Measurements from ENCODE around the gene CCP110. TPM values are rescaled to one million over a fixed set of nuclear protein-coding genes. Genes with fewer than 3 reads are reported as not detected.

Gene CCP110
- total RNA-seq, 4 donors from 2014 or later, result 14.0 to 16.1 (median 15.1) TPM

DNA sequence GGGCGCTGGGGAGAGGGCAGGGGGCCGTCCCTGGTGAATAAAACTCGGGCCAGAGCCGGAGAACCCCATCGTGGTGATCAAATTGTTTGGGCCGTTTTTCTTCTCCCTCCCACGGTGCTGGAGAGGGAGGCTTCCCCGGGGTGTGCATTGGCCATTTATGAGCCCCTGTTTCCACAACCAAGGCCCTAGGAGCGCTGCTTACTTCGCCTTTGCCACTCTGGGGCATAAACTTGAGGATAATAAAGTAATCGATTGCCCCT is 544 bp downstream of the CCP110 start:
- H3K27ac ChIP-seq (replicated peaks in 1 of 4), result peak overlapping the region; percentile 72 to 82 (median 74)
- peaks cover 27 to 58% (median 51%) of the 10 kb centered on the region in 4 donors for H3K4me1 ChIP-seq
- WGBS, result 0% methylated on average over 5 of the region's 11 CpGs
- no peaks in the 10 kb centered on the region for H3K9me3 ChIP-seq
- H3K36me3 ChIP-seq, result peaks cover 8 to 15% (median 13%) of the 10 kb centered on the region in 4 donors
- no peaks in the 10 kb centered on the region for H3K27me3 ChIP-seq
- DNase-seq (ENCODE audit: extremely low spot score), result no peak
- intact Hi-C loops (cut with DNase I), result loop anchor here (10.0 kb wide), 2 partner anchors 459 to 729 kb away; partner anchors contain the start of genes COQ7 and RPS15A
- TF ChIP-seq POLR2A (IDR thresholded peaks at IDR 0.05; ENCODE audit: low read depth) (no peak), POLR2AphosphoS5 (IDR thresholded peaks at IDR 0.05) (no peak)
- TF ChIP-seq, protein P1, sequence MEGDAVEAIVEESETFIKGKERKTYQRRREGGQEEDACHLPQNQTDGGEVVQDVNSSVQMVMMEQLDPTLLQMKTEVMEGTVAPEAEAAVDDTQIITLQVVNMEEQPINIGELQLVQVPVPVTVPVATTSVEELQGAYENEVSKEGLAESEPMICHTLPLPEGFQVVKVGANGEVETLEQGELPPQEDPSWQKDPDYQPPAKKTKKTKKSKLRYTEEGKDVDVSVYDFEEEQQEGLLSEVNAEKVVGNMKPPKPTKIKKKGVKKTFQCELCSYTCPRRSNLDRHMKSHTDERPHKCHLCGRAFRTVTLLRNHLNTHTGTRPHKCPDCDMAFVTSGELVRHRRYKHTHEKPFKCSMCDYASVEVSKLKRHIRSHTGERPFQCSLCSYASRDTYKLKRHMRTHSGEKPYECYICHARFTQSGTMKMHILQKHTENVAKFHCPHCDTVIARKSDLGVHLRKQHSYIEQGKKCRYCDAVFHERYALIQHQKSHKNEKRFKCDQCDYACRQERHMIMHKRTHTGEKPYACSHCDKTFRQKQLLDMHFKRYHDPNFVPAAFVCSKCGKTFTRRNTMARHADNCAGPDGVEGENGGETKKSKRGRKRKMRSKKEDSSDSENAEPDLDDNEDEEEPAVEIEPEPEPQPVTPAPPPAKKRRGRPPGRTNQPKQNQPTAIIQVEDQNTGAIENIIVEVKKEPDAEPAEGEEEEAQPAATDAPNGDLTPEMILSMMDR (IDR thresholded peaks at IDR 0.05), result no peak
- peak overlapping the region; percentile 91 to 98 (median 96) for H3K4me3 ChIP-seq

DNA sequence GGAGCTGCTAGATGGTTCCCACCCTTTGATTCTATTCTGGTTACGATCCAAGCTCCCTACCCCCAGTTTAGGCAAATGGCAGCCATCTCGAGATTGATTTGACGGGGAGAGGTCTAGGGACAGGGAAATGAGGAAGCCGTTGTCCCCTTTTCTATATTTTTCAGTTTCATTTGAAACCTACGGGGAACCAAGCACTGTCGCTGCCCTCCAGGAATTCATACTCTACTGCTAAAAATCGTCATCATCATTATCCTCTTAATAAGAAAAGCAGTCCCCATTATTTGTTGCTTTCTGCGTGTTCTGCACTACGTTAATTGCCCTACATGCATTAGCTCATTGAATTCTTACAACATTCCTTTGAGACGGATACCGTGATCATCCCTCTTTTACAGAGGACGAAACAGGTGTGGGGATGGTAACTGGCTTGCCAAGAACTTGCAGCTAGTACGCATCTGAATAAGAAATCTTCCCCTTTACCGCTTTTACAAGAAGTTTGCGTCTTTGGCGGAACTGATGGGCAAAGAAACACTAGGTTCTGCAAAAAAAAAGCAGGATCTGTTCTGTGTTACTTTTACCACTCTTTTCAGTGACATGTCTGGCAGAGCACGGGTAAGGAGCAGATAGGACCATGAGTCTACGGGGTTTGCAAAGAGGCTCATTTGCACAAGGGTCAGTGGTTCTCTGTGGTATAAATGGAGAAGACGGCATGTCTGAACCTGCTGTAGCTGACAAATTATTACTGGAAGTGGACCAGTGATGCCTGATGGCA is 1.1 kb downstream of the CCP110 start:
- 15% methylated on average over 19 of the region's 19 CpGs for WGBS
- intact Hi-C loops (cut with DNase I), result loop anchor here (10.0 kb wide), 2 partner anchors 460 to 730 kb away; partner anchors contain the start of genes COQ7 and RPS15A
- peak overlapping the region; percentile 72 to 82 (median 74) for H3K27ac ChIP-seq (replicated peaks in 1 of 4)

DNA sequence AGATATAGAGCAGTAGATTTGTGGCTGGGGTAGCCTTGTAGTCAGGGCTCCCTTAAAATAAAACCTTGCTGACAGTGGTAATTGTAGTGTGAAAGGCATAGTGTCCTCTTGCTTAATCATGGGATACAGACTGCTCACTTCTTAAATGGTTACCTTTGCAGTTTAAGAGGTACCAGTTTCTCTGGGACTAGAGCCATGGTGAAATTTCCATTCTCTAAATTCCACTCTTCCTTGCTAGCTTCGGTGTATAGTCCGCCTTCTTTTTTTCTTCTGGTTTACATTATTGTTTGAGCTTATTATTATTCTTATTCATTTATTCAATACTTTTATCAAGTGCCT is 1.6 kb downstream of the CCP110 start:
- WGBS, result 78% methylated on average over 2 of the region's 2 CpGs
- no peak for DNase-seq (ENCODE audit: extremely low spot score)
- TF ChIP-seq, protein P1 (IDR thresholded peaks at IDR 0.05), result no peak
- no peak for TF ChIP-seq EP300 (IDR thresholded peaks at IDR 0.05)
- no peaks in the 10 kb centered on the region for H3K9me3 ChIP-seq
- peaks cover 22 to 47% (median 40%) of the 10 kb centered on the region in 4 donors for H3K4me1 ChIP-seq
- intact Hi-C loops (cut with DNase I), result loop anchor here (10.0 kb wide), 2 partner anchors 461 to 731 kb away; partner anchors contain the start of genes COQ7 and RPS15A
- H3K27ac ChIP-seq (replicated peaks in 1 of 4), result no peak overlapping the region
- H3K4me3 ChIP-seq, result peak overlapping the region in 2 of 4 donors; percentile 91 to 95
- H3K27me3 ChIP-seq, result no peaks in the 10 kb centered on the region
- H3K36me3 ChIP-seq, result peaks cover 8 to 18% (median 13%) of the 10 kb centered on the region in 4 donors

More for the DNA sequence above, 1.1 kb downstream of the CCP110 start:
- Histone ChIP-seq H3K4me1 (peaks cover 27 to 53% (median 46%) of the 10 kb centered on the region in 4 donors), H3K9me3 (no peaks in the 10 kb centered on the region), H3K27me3 (no peaks in the 10 kb centered on the region), H3K36me3 (peaks cover 8 to 15% (median 13%) of the 10 kb centered on the region in 4 donors), H3K4me3 (peak overlapping the region; percentile 91 to 98 (median 96))
- DNase-seq (ENCODE audit: extremely low spot score), result no peak
- TF ChIP-seq POLR2A (IDR thresholded peaks at IDR 0.05; ENCODE audit: low read depth), result no peak
- TF ChIP-seq EP300 (IDR thresholded peaks at IDR 0.05), result no peak
- no peak for TF ChIP-seq POLR2AphosphoS5 (IDR thresholded peaks at IDR 0.05)
- TF ChIP-seq, protein P1 (IDR thresholded peaks at IDR 0.05), result no peak

DNA sequence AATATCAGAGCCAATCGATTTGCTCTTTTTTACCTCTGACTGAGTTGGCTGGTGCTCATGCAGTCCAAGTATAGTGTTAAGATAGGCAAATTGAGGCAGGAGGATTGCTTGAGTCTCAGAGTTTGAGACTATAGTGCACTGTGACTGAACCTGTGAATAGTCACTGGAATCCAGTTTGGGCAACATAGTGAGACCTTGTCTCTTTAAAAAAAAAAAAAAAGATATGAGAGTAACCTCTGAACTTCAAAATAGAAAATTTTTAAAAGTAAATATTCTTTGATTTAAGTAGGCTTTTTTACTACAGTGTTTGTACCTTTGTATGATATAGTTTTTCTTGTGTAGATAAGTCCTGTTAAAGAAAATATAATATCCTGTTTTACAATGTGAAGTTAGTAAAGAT is 3.4 kb downstream of the CCP110 start:
- 96% methylated on average over 1 of the region's 1 CpG for WGBS
- intact Hi-C loops (cut with DNase I), result loop anchor here (10.0 kb wide), 2 partner anchors 462 to 732 kb away; partner anchors contain the start of genes COQ7 and RPS15A
- no peak for DNase-seq (ENCODE audit: extremely low spot score)
- TF ChIP-seq EP300 (IDR thresholded peaks at IDR 0.05) (no peak), POLR2AphosphoS5 (IDR thresholded peaks at IDR 0.05) (no peak), POLR2A (IDR thresholded peaks at IDR 0.05; ENCODE audit: low read depth) (no peak)
- TF ChIP-seq, protein P1 (IDR thresholded peaks at IDR 0.05), result no peak
- peaks cover 8 to 34% (median 13%) of the 10 kb centered on the region in 4 donors for H3K36me3 ChIP-seq
- H3K27ac ChIP-seq (replicated peaks in 1 of 4), result no peak overlapping the region
- no peak overlapping the region for H3K4me3 ChIP-seq
- H3K9me3 ChIP-seq, result no peaks in the 10 kb centered on the region
- H3K27me3 ChIP-seq, result no peaks in the 10 kb centered on the region
- H3K4me1 ChIP-seq, result peaks cover 15 to 37% (median 30%) of the 10 kb centered on the region in 4 donors
